ENCODE measurements around the gene ZNF335. TPM values are rescaled to one million over a fixed set of nuclear protein-coding genes. Genes with fewer than 3 reads are reported as not detected.
"Not testable (repeated sequence)": the region's sequence is repeated elsewhere in the genome, so short reads cannot be mapped to it uniquely, and the experiment has no call there.

Gene ZNF335
- total and polyA plus RNA-seq, 12 donors: 4.9 to 13.1 (median 7.3) TPM

DNA sequence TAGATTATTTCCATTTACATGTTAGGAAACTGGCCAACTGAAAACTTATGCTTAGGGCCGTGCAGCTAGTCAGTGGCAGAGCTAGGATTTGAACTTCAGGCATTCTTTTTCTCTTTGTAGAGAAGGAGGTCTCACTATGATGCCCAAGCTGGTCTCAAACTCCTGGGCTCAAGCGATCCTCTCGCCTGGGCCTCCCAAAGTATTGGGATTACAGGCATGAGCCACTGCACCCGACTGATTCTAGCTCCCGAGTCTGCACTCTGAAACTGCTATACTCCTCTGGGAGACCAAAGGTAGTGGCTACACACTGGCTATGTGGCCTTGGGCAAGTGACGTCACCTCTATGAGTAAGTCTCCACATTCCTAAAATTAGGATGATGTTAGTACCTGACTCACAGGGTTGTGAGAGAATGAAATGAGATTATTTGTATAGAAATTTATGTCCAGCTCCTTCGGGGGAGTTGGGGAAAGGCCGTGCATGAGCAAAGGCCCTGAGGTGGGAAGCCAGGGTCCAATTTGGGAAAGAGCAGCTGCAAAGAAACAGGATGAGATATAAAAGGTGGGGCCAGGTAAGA lies 66.4 kb downstream of the ZNF335 start:
- Histone ChIP-seq H3K36me3 (peaks cover 0 to 91% (median 4%) of the 10 kb centered on the region in 9 donors), H3K4me1 (peaks cover 0 to 15% (median 4%) of the 10 kb centered on the region in 9 donors), H3K4me3 (no peak overlapping the region), H3K27ac (no peak overlapping the region), H3K9me3 (no peaks in the 10 kb centered on the region), H3K27me3 (no peaks in the 10 kb centered on the region)
- WGBS, 2 donors: 91 to 93% methylated on average over 8 of the region's 8 CpGs
- TF ChIP-seq, protein P1, sequence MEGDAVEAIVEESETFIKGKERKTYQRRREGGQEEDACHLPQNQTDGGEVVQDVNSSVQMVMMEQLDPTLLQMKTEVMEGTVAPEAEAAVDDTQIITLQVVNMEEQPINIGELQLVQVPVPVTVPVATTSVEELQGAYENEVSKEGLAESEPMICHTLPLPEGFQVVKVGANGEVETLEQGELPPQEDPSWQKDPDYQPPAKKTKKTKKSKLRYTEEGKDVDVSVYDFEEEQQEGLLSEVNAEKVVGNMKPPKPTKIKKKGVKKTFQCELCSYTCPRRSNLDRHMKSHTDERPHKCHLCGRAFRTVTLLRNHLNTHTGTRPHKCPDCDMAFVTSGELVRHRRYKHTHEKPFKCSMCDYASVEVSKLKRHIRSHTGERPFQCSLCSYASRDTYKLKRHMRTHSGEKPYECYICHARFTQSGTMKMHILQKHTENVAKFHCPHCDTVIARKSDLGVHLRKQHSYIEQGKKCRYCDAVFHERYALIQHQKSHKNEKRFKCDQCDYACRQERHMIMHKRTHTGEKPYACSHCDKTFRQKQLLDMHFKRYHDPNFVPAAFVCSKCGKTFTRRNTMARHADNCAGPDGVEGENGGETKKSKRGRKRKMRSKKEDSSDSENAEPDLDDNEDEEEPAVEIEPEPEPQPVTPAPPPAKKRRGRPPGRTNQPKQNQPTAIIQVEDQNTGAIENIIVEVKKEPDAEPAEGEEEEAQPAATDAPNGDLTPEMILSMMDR (IDR thresholded peaks at IDR 0.05): no peak
- ATAC-seq: no peak
- DNase-seq: no peak
- intact Hi-C loops (cut with DNase I): no loop called here

DNA sequence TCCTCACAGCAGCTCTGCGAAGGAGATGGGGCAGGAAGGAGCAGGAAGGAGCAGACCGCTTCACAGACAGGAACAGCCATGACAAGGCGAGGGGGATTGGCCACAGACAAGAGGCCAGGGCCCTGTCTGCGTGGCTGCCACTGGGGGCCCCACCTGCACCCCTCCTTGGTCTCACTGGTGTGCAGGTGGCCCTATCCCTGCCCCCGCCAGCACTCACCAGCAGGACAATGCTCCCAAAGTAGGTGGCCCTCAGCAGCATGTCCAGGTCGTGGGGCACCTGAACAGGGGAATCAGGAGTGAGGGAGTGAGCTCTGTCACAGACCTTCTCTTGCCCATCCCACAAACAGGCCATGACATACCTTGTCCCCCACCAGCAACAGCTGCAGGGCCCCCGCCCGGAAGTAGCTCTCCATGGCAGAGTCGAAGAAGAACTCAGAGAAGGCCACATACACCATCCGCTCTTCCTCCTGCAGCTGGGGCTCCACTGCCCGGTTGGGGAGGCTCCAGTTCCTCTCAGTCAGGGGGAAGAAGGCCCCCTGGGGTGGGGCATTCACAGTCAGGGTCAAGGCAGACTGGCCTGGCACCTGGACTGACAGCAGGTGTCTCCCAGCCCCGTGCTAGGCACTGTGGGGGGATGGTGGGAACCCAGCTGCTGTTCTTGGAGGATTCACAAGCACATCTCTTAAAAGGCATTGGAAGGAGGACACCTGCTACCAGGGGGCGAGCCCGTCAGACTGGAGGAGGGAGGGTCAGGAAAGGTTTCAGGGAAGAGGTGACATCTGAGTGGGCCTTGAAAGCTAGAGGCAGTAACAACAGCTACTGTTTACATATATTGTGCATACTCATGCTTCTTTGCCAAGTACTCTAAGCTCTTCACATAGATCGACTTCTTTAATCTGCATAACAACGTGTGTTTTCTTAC lies 67.2 kb downstream of the ZNF335 start:
- 87 to 88% methylated on average over 16 of the region's 16 CpGs for WGBS, 2 donors
- peaks cover 0 to 8% (median 0%) of the 10 kb centered on the region in 9 donors for H3K4me1 ChIP-seq
- H3K9me3 ChIP-seq: no peaks in the 10 kb centered on the region
- H3K27me3 ChIP-seq: no peaks in the 10 kb centered on the region
- peak in 1 of 8 donors; percentile 16 for ATAC-seq
- no peak overlapping the region for H3K4me3 ChIP-seq
- no peak for DNase-seq
- TF ChIP-seq, protein P1 (IDR thresholded peaks at IDR 0.05): no peak
- intact Hi-C loops (cut with DNase I): no loop called here
- peaks cover 0 to 98% (median 10%) of the 10 kb centered on the region in 9 donors for H3K36me3 ChIP-seq
- no peak overlapping the region for H3K27ac ChIP-seq

DNA sequence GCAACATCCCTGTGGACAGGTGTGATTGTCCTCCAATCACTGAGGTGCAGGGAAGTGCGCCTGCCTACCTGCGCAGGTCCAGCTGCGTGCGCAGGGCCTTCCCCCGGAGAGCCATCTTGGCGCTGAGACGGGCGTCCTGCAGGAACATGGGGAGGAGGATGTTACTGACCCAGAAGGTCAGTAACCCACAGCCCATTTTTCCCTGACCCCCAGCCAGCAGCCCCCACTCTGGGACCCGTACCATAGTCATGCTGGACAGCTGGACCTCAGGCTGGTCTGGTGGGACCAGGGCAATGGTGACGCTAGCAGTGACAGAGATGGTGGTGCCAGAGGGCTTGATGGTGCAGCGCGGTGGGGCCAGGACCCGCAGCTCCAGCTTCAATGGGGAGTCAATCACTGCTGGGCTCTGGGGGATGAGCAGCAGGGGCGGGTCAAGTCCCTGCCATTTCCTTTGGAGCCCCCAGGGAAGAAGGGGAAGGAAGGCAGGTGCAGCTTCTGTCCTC lies 69.8 kb downstream of the ZNF335 start:
- WGBS, 2 donors: 86 to 90% methylated on average over 14 of the region's 14 CpGs
- ATAC-seq: no peak
- TF ChIP-seq, protein P1 (IDR thresholded peaks at IDR 0.05): no peak
- Histone ChIP-seq H3K4me1 (no peaks in the 10 kb centered on the region), H3K27ac (no peak overlapping the region), H3K27me3 (no peaks in the 10 kb centered on the region), H3K36me3 (peaks cover 0 to 100% (median 28%) of the 10 kb centered on the region in 9 donors), H3K9me3 (no peaks in the 10 kb centered on the region), H3K4me3 (no peak overlapping the region)
- DNase-seq: no peak
- intact Hi-C loops (cut with DNase I): no loop called here

DNA sequence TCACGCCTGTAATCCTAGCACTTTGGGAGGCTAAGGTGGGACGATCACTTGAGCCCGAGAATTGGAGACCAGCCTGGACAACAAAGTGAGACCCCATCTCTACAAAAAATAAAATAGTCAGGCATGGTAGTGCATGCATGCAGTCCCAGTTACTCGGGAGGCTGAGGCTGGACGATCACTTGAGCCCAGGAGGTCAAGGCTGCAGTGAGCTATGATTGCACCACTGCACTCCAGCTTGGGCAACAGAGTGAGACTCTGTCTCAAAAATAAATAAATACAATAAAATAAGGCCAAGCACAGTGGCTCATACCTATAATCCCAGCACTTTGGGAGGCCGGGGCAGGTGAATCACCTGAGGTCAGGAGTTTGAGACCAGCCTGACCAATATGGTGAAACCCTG lies 70.7 kb downstream of the ZNF335 start:
- H3K9me3 ChIP-seq; ATAC-seq; H3K27ac ChIP-seq; H3K4me3 ChIP-seq; H3K27me3 ChIP-seq; DNase-seq; H3K4me1 ChIP-seq; intact Hi-C loops (cut with DNase I): not testable (repeated sequence)
- H3K36me3 ChIP-seq: peaks cover 0 to 100% (median 37%) of the 10 kb centered on the region in 9 donors
- WGBS, 2 donors: 96 to 97% methylated on average over 6 of the region's 6 CpGs

All from heart right ventricle (tissue), 16 donors.